Measurements from ENCODE around the gene ELL2. TPM values are rescaled to one million over a fixed set of nuclear protein-coding genes. Genes with fewer than 3 reads are reported as not detected.

Gene ELL2
- total and polyA plus RNA-seq, 2 of the 13 experiments (the other 11 are each of a cell fraction or from before 2014, with no cell fraction given) = 78.9 to 97.1 TPM

- TF ChIP-seq MTF2 (CRISPR knock-in tag; IDR thresholded peaks at IDR 0.05; ENCODE audit: borderline replicate concordance) = no peak
- peak; percentile 87; the same call in 1 of the 2 replicates for TF ChIP-seq TOE1 (CRISPR knock-in tag; IDR thresholded peaks at IDR 0.05)
- no peak for TF ChIP-seq PLSCR1 (CRISPR knock-in tag; IDR thresholded peaks at IDR 0.05; ENCODE audit: borderline replicate concordance)
- peak; percentile 99 for TF ChIP-seq NCOR1 (IDR thresholded peaks at IDR 0.05; ENCODE audit: borderline replicate concordance, low read length)
- TF ChIP-seq ZSCAN31 (CRISPR knock-in tag; IDR thresholded peaks at IDR 0.05; ENCODE audit: low read depth) = peak; percentile 65
- no peak for TF ChIP-seq ZNF547 (CRISPR knock-in tag; IDR thresholded peaks at IDR 0.05)
- peak; percentile 96 for TF ChIP-seq REPIN1 (CRISPR knock-in tag; IDR thresholded peaks at IDR 0.05; ENCODE audit: borderline replicate concordance, low read depth)
- TF ChIP-seq, protein P1, sequence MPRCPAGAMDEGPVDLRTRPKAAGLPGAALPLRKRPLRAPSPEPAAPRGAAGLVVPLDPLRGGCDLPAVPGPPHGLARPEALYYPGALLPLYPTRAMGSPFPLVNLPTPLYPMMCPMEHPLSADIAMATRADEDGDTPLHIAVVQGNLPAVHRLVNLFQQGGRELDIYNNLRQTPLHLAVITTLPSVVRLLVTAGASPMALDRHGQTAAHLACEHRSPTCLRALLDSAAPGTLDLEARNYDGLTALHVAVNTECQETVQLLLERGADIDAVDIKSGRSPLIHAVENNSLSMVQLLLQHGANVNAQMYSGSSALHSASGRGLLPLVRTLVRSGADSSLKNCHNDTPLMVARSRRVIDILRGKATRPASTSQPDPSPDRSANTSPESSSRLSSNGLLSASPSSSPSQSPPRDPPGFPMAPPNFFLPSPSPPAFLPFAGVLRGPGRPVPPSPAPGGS (CRISPR knock-in tag; IDR thresholded peaks at IDR 0.05) = no peak
- no peak for TF ChIP-seq GLI4 (CRISPR knock-in tag; IDR thresholded peaks at IDR 0.05; ENCODE audit: borderline replicate concordance)
- peak; percentile 38 for TF ChIP-seq YY1 (IDR thresholded peaks at IDR 0.05; ENCODE audit: insufficient read depth, insufficient replicate concordance, low read depth, low read length)
- TF ChIP-seq ARID2 (CRISPR knock-in tag; IDR thresholded peaks at IDR 0.05; ENCODE audit: borderline replicate concordance) = 0 out of 2 replicates have a peak, but pooled peaks have one; percentile 82
- peak; percentile 99 for TF ChIP-seq SALL1 (CRISPR knock-in tag; IDR thresholded peaks at IDR 0.05)
- TF ChIP-seq, protein P2, sequence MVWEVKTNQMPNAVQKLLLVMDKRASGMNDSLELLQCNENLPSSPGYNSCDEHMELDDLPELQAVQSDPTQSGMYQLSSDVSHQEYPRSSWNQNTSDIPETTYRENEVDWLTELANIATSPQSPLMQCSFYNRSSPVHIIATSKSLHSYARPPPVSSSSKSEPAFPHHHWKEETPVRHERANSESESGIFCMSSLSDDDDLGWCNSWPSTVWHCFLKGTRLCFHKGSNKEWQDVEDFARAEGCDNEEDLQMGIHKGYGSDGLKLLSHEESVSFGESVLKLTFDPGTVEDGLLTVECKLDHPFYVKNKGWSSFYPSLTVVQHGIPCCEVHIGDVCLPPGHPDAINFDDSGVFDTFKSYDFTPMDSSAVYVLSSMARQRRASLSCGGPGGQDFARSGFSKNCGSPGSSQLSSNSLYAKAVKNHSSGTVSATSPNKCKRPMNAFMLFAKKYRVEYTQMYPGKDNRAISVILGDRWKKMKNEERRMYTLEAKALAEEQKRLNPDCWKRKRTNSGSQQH (CRISPR knock-in tag; IDR thresholded peaks at IDR 0.05; ENCODE audit: low read depth) = 0 out of 2 replicates have a peak, but pooled peaks have one; percentile 15
- peak; percentile 88; the same call in 1 of the 2 replicates for TF ChIP-seq CBX5 (CRISPR knock-in tag; IDR thresholded peaks at IDR 0.05; ENCODE audit: borderline replicate concordance)
- 0 out of 2 replicates have a peak, but pooled peaks have one; percentile 52 for TF ChIP-seq ZMAT3 (CRISPR knock-in tag; conservative IDR thresholded peaks at IDR 0.05)
- peak; percentile 98 for TF ChIP-seq TCF7 (IDR thresholded peaks at IDR 0.05; ENCODE audit: low read depth)
- TF ChIP-seq FOXM1 (CRISPR knock-in tag; IDR thresholded peaks at IDR 0.05) = no peak
- no peak for TF ChIP-seq ZFYVE20 (CRISPR knock-in tag; IDR thresholded peaks at IDR 0.05; ENCODE audit: borderline replicate concordance, low read depth)
- peak; percentile 84 for TF ChIP-seq TOPORS (CRISPR knock-in tag; IDR thresholded peaks at IDR 0.05)
- peak; percentile 79; the same call in 1 of the 2 replicates for TF ChIP-seq ZNF44 (CRISPR knock-in tag; IDR thresholded peaks at IDR 0.05)
- TF ChIP-seq ZZZ3 (CRISPR knock-in tag; IDR thresholded peaks at IDR 0.05; ENCODE audit: borderline replicate concordance) = no peak
- peak; percentile 100 for TF ChIP-seq KDM6A (CRISPR knock-in tag; IDR thresholded peaks at IDR 0.05; ENCODE audit: low read depth)
- TF ChIP-seq ZNF24 (IDR thresholded peaks at IDR 0.05) = 0 out of 2 replicates have a peak, but pooled peaks have one; percentile 41
- no peak for TF ChIP-seq ZNF83 (CRISPR knock-in tag; IDR thresholded peaks at IDR 0.05; ENCODE audit: borderline replicate concordance)
- peak; percentile 97 for TF ChIP-seq MED13 (CRISPR knock-in tag; IDR thresholded peaks at IDR 0.05)
- no peak; the same call in 1 of the 2 replicates for TF ChIP-seq ZFP36L2 (CRISPR knock-in tag; IDR thresholded peaks at IDR 0.05)
- TF ChIP-seq FOXC1 (CRISPR knock-in tag; IDR thresholded peaks at IDR 0.05; ENCODE audit: borderline replicate concordance) = no peak; the same call in 1 of the 2 replicates
- TF ChIP-seq KMT2B (CRISPR knock-in tag; IDR thresholded peaks at IDR 0.05) = peak; percentile 21; the same call in 1 of the 2 replicates
Measured at GRCh38 chr5:95986937-95987520, 25.4 kb upstream of the ELL2 start (continued).

All from HepG2 (cell line).